H9 (cell line): ENCODE results near the gene TBC1D8. TPM values are rescaled to one million over a fixed set of nuclear protein-coding genes. Genes with fewer than 3 reads are reported as not detected.
A peak's percentile ranks its signal among the peaks of the same experiment; 100 is the strongest.

Experiments used
- DNase-seq: peaks from one replicate; pipeline ENCODE4 v3.0.0-alpha.2; 2017
- H2AFZ ChIP-seq: one replicate; pipeline ENCODE4 v1.6.1; 2013; ENCODE audit warnings: mild to moderate bottlenecking, low read length, control low read depth, moderate library complexity
- H2AK5ac ChIP-seq: 2 replicates; pipeline ENCODE4 v1.6.1; 2013; ENCODE audit warnings: low read length, control low read depth, mixed read lengths; ENCODE audit not compliant: insufficient read length
- H2BK120ac ChIP-seq: one replicate; pipeline ENCODE4 v1.6.1; 2013; ENCODE audit warnings: low read depth, mild to moderate bottlenecking, low read length, control low read depth, inconsistent platforms; ENCODE audit not compliant: poor library complexity, severe bottlenecking
- H2BK12ac ChIP-seq: 2 replicates; pipeline ENCODE4 v1.6.1; 2013; ENCODE audit warnings: low read length, control low read depth, mixed read lengths, low read depth; ENCODE audit not compliant: insufficient read length
- H2BK15ac ChIP-seq: 2 replicates; pipeline ENCODE4 v1.6.1; 2013; ENCODE audit warnings: low read depth, low read length, control low read depth
- H2BK20ac ChIP-seq: one replicate; pipeline ENCODE4 v1.6.1; 2013; ENCODE audit warnings: low read depth, mild to moderate bottlenecking, low read length, control low read depth, inconsistent platforms; ENCODE audit not compliant: poor library complexity, severe bottlenecking
- H2BK5ac ChIP-seq: 2 replicates; pipeline ENCODE4 v1.6.1; 2013; ENCODE audit warnings: low read length, control low read depth, mixed read lengths; ENCODE audit not compliant: insufficient read length
- H3K14ac ChIP-seq: 2 replicates; pipeline ENCODE4 v1.6.1; 2013; ENCODE audit warnings: low read length, control low read depth; ENCODE audit not compliant: insufficient read depth
- H3K18ac ChIP-seq: 2 replicates; pipeline ENCODE4 v1.6.1; 2013; ENCODE audit warnings: low read depth, mild to moderate bottlenecking, mixed read lengths, low read length, control low read depth; ENCODE audit not compliant: insufficient read length
- H3K23ac ChIP-seq: 2 replicates; pipeline ENCODE4 v1.6.1; 2013; ENCODE audit warnings: low read length, control low read depth, mixed read lengths, low read depth; ENCODE audit not compliant: insufficient read length
- H3K23me2 ChIP-seq: 2 replicates; pipeline ENCODE4 v1.6.1; 2013; ENCODE audit warnings: low read depth, mild to moderate bottlenecking, mixed read lengths, low read length, control low read depth; ENCODE audit not compliant: insufficient read length, poor library complexity, severe bottlenecking
- H3K27ac ChIP-seq: 2 replicates; pipeline ENCODE4 v1.5.1; 2013; ENCODE audit warnings: low read length, control low read depth, mixed read lengths, low read depth; ENCODE audit not compliant: insufficient read length
- H3K27me3 ChIP-seq: 2 replicates; pipeline ENCODE4 v1.6.1; 2013; ENCODE audit warnings: low read length, control low read depth, inconsistent platforms; ENCODE audit not compliant: insufficient read depth
- H3K4ac ChIP-seq: 2 replicates; pipeline ENCODE4 v1.6.1; 2013; ENCODE audit warnings: low read depth, mild to moderate bottlenecking, control low read depth, inconsistent platforms, low read length, moderate library complexity
- H3K4me1 ChIP-seq: 2 replicates; pipeline ENCODE4 v1.6.1; 2013; ENCODE audit warnings: low read length, control low read depth, inconsistent platforms; ENCODE audit not compliant: insufficient read depth
- H3K4me2 ChIP-seq: 2 replicates; pipeline ENCODE4 v1.6.1; 2013; ENCODE audit warnings: low read length, control low read depth, mixed read lengths; ENCODE audit not compliant: insufficient read length, insufficient read depth
- H3K56ac ChIP-seq: 2 replicates; pipeline ENCODE4 v1.6.1; 2013; ENCODE audit warnings: low read depth, mild to moderate bottlenecking, mixed read lengths, low read length, control low read depth; ENCODE audit not compliant: insufficient read length
- H3K79me1 ChIP-seq: 2 replicates; pipeline ENCODE4 v1.6.1; 2013; ENCODE audit warnings: low read depth, mild to moderate bottlenecking, moderate library complexity, low read length, control low read depth, inconsistent platforms; ENCODE audit not compliant: insufficient read depth, poor library complexity, severe bottlenecking
- H3K79me2 ChIP-seq: 2 replicates; pipeline ENCODE4 v1.6.1; 2013; ENCODE audit warnings: low read length, control low read depth, inconsistent platforms; ENCODE audit not compliant: insufficient read depth
- H3K9ac ChIP-seq: 2 replicates; pipeline ENCODE4 v1.6.1; 2013; ENCODE audit warnings: low read length, control low read depth, mixed read lengths; ENCODE audit not compliant: insufficient read length; ENCODE audit errors: extremely low read depth
- H3K9me3 ChIP-seq: one replicate; pipeline ENCODE4 v1.6.1; 2013; ENCODE audit warnings: low read depth, low read length, inconsistent platforms; ENCODE audit not compliant: control insufficient read depth
- H3T11ph ChIP-seq: one replicate; pipeline ENCODE4 v1.6.1; 2013; ENCODE audit warnings: mild to moderate bottlenecking, low read length, control low read depth, inconsistent platforms
- H4K20me1 ChIP-seq: one replicate; pipeline ENCODE4 v1.6.1; 2013; ENCODE audit not compliant: control insufficient read depth, insufficient read length, insufficient read depth
- H4K5ac ChIP-seq: 2 replicates; pipeline ENCODE4 v1.6.1; 2013; ENCODE audit warnings: low read depth, mild to moderate bottlenecking, mixed read lengths, low read length, control low read depth; ENCODE audit not compliant: insufficient read length
- H4K8ac ChIP-seq: replicated peaks from 2 replicates; pipeline ENCODE4 v1.6.1; 2013; ENCODE audit warnings: low read length, control low read depth, mixed read lengths, low read depth; ENCODE audit not compliant: insufficient read length
- H4K91ac ChIP-seq: 2 replicates; pipeline ENCODE4 v1.6.1; 2013; ENCODE audit warnings: low read depth, mild to moderate bottlenecking, moderate library complexity, mixed read lengths, low read length, control low read depth; ENCODE audit not compliant: insufficient read length
- H3K27ac Mint-ChIP-seq, 3 experiments: 2 replicates in 2 of 3; 3 replicates in 1 of 3; pipeline ENCODE4 v1.8.0; 2020 to 2021; ENCODE audit warnings: mixed read lengths in 3 of 3, mild to moderate bottlenecking in 1 of 3, moderate library complexity in 1 of 3
- H3K27me3 Mint-ChIP-seq: 2 replicates; pipeline ENCODE4 v1.8.0; 2021; ENCODE audit warnings: low read depth, mild to moderate bottlenecking, moderate library complexity, mixed read lengths
- H3K36me3 Mint-ChIP-seq, 3 experiments: 2 replicates in 2 of 3; 3 replicates in 1 of 3; pipeline ENCODE4 v1.8.0; 2020 to 2021; ENCODE audit warnings: low read depth in 3 of 3, mixed read lengths in 3 of 3; ENCODE audit not compliant: insufficient read depth in 1 of 3
- H3K4me1 Mint-ChIP-seq, 2 experiments: 2 replicates each; pipeline ENCODE4 v1.8.0; 2020; ENCODE audit warnings: mixed read lengths in 2 of 2
- H3K4me3 Mint-ChIP-seq, 2 experiments: 2 replicates in 1 of 2; 3 replicates in 1 of 2; pipeline ENCODE4 v1.8.0; 2020 to 2021; ENCODE audit warnings: mild to moderate bottlenecking in 2 of 2, mixed read lengths in 2 of 2, moderate library complexity in 1 of 2
- H3K9me3 Mint-ChIP-seq, 2 experiments: 2 replicates in 1 of 2; 3 replicates in 1 of 2; pipeline ENCODE4 v1.8.0; 2020; ENCODE audit warnings: mild to moderate bottlenecking in 2 of 2, mixed read lengths in 2 of 2, moderate library complexity in 1 of 2
- WGBS: extraction: QIAGEN DNeasy Blood & Tissue Kit; methylation state at CpG from one replicate; pipeline ENCODE4 v1.1.7; 2013; ENCODE audit warnings: missing lambda C conversion rate, low lambda C conversion rate, mixed read lengths; ENCODE audit not compliant: insufficient read length; ENCODE audit errors: extremely low coverage; 5-methylcytosine and 5-hydroxymethylcytosine counted together
- total RNA-seq: library from RNA; stranded (reverse); gene quantifications from 2 replicates; pipeline ENCODE4 v1.2.1, GENCODE V29; 2021
- TF ChIP-seq, protein P1 (sequence below): fragments of 200-600 bp; sonication (generic); conservative IDR thresholded peaks from 3 replicates; pipeline ENCODE4 v1.8.0; 2021; ENCODE audit warnings: antibody characterized with exemption, mild to moderate bottlenecking

The TBC1D8 gene
- total RNA-seq, 1 experiment from 2014 or later = 16.6 TPM

DNA sequence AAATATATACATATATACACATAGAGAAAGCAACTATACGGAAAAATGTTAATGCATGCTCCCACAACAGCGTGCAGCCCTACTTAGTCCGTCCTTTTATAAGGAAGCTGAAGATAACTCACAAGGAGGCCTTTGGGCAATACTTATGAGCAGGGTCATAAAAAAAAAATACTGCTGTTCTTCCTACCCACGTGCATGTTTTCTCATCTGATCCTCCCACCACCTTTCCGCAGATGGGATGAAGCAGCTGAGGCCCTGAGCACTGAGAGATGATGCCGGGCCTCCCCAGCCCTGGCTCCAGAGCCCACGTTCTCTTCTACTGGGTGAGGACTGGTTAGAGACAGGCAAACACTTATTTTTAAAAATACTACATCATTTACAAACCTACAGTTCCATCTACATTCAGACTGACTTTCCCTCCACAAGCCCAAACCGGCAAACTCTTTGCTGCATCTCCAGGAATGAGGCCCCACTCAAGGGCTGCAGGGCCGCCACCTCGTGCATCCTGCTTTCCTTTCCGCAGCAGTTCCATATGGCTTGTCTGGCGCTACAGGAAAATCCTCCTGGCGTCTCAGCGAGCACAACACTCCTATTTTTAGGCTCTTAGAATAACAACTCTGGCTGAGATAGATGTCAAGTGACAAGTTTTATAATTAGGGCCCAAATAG, 41.6 kb downstream of the TBC1D8 start:
- Histone ChIP-seq H3K18ac (no peak overlapping the region), H2AK5ac (no peak overlapping the region), H3T11ph (no peak overlapping the region), H3K79me2 (peaks cover 14% of the 10 kb centered on the region; the same call in 1 of the 2 replicates), H2BK20ac (no peak overlapping the region), H2BK120ac (no peak overlapping the region), H3K4me1 (peaks cover 25% of the 10 kb centered on the region; the same call in 1 of the 2 replicates), H3K27me3 (no peaks in the 10 kb centered on the region), H3K4ac (no peak overlapping the region), H3K9ac (no peak overlapping the region), H4K8ac (no peak overlapping the region), H3K79me1 (peaks cover 3% of the 10 kb centered on the region), H3K4me2 (no peak overlapping the region), H3K27ac (no peak overlapping the region), H3K9me3 (no peaks in the 10 kb centered on the region), H2BK12ac (no peak overlapping the region), H2BK5ac (no peak overlapping the region), H4K5ac (no peak overlapping the region), H4K91ac (no peak overlapping the region), H2AFZ (no peak overlapping the region), H3K14ac (no peak overlapping the region), H4K20me1 (no peaks in the 10 kb centered on the region), H2BK15ac (no peak overlapping the region), H3K23me2 (no peaks in the 10 kb centered on the region), H3K23ac (no peak overlapping the region), H3K56ac (no peak overlapping the region)
- WGBS = no CpG with 5 or more reads among the region's 14 CpGs
- Mint-ChIP-seq H3K27ac (peak overlapping the region in 2 of 3 experiments; percentile 8 to 30; a peak in 1 of 7 replicates), H3K4me1 (peaks cover 50 to 70% of the 10 kb centered on the region in 2 experiments), H3K9me3 (no peaks in the 10 kb centered on the region; a peak in 1 of 5 replicates), H3K36me3 (no peaks in the 10 kb centered on the region; a peak in 2 of 7 replicates), H3K4me3 (peak overlapping the region in 1 of 2 experiments; percentile 19; a peak in 1 of 5 replicates), H3K27me3 (no peaks in the 10 kb centered on the region)
- TF ChIP-seq, protein P1, sequence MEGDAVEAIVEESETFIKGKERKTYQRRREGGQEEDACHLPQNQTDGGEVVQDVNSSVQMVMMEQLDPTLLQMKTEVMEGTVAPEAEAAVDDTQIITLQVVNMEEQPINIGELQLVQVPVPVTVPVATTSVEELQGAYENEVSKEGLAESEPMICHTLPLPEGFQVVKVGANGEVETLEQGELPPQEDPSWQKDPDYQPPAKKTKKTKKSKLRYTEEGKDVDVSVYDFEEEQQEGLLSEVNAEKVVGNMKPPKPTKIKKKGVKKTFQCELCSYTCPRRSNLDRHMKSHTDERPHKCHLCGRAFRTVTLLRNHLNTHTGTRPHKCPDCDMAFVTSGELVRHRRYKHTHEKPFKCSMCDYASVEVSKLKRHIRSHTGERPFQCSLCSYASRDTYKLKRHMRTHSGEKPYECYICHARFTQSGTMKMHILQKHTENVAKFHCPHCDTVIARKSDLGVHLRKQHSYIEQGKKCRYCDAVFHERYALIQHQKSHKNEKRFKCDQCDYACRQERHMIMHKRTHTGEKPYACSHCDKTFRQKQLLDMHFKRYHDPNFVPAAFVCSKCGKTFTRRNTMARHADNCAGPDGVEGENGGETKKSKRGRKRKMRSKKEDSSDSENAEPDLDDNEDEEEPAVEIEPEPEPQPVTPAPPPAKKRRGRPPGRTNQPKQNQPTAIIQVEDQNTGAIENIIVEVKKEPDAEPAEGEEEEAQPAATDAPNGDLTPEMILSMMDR = no peak
- no peak for DNase-seq
